H9 (cell line): ENCODE data around the gene FMO3. TPM values are rescaled to one million over a fixed set of nuclear protein-coding genes. Genes with fewer than 3 reads are reported as not detected.

Experiments used
- DNase-seq: peaks from one replicate; pipeline ENCODE4 v3.0.0-alpha.2; 2017
- H2AFZ ChIP-seq: one replicate; pipeline ENCODE4 v1.6.1; 2013; ENCODE audit warnings: mild to moderate bottlenecking, low read length, control low read depth, moderate library complexity
- H2AK5ac ChIP-seq: 2 replicates; pipeline ENCODE4 v1.6.1; 2013; ENCODE audit warnings: low read length, control low read depth, mixed read lengths; ENCODE audit not compliant: insufficient read length
- H2BK120ac ChIP-seq: one replicate; pipeline ENCODE4 v1.6.1; 2013; ENCODE audit warnings: low read depth, mild to moderate bottlenecking, low read length, control low read depth, inconsistent platforms; ENCODE audit not compliant: poor library complexity, severe bottlenecking
- H2BK12ac ChIP-seq: 2 replicates; pipeline ENCODE4 v1.6.1; 2013; ENCODE audit warnings: low read length, control low read depth, mixed read lengths, low read depth; ENCODE audit not compliant: insufficient read length
- H2BK15ac ChIP-seq: 2 replicates; pipeline ENCODE4 v1.6.1; 2013; ENCODE audit warnings: low read depth, low read length, control low read depth
- H2BK20ac ChIP-seq: one replicate; pipeline ENCODE4 v1.6.1; 2013; ENCODE audit warnings: low read depth, mild to moderate bottlenecking, low read length, control low read depth, inconsistent platforms; ENCODE audit not compliant: poor library complexity, severe bottlenecking
- H2BK5ac ChIP-seq: 2 replicates; pipeline ENCODE4 v1.6.1; 2013; ENCODE audit warnings: low read length, control low read depth, mixed read lengths; ENCODE audit not compliant: insufficient read length
- H3K14ac ChIP-seq: 2 replicates; pipeline ENCODE4 v1.6.1; 2013; ENCODE audit warnings: low read length, control low read depth; ENCODE audit not compliant: insufficient read depth
- H3K18ac ChIP-seq: 2 replicates; pipeline ENCODE4 v1.6.1; 2013; ENCODE audit warnings: low read depth, mild to moderate bottlenecking, mixed read lengths, low read length, control low read depth; ENCODE audit not compliant: insufficient read length
- H3K23ac ChIP-seq: 2 replicates; pipeline ENCODE4 v1.6.1; 2013; ENCODE audit warnings: low read length, control low read depth, mixed read lengths, low read depth; ENCODE audit not compliant: insufficient read length
- H3K23me2 ChIP-seq: 2 replicates; pipeline ENCODE4 v1.6.1; 2013; ENCODE audit warnings: low read depth, mild to moderate bottlenecking, mixed read lengths, low read length, control low read depth; ENCODE audit not compliant: insufficient read length, poor library complexity, severe bottlenecking
- H3K27ac ChIP-seq: 2 replicates; pipeline ENCODE4 v1.5.1; 2013; ENCODE audit warnings: low read length, control low read depth, mixed read lengths, low read depth; ENCODE audit not compliant: insufficient read length
- H3K27me3 ChIP-seq: 2 replicates; pipeline ENCODE4 v1.6.1; 2013; ENCODE audit warnings: low read length, control low read depth, inconsistent platforms; ENCODE audit not compliant: insufficient read depth
- H3K4ac ChIP-seq: 2 replicates; pipeline ENCODE4 v1.6.1; 2013; ENCODE audit warnings: low read depth, mild to moderate bottlenecking, control low read depth, inconsistent platforms, low read length, moderate library complexity
- H3K4me1 ChIP-seq: 2 replicates; pipeline ENCODE4 v1.6.1; 2013; ENCODE audit warnings: low read length, control low read depth, inconsistent platforms; ENCODE audit not compliant: insufficient read depth
- H3K4me2 ChIP-seq: 2 replicates; pipeline ENCODE4 v1.6.1; 2013; ENCODE audit warnings: low read length, control low read depth, mixed read lengths; ENCODE audit not compliant: insufficient read length, insufficient read depth
- H3K56ac ChIP-seq: 2 replicates; pipeline ENCODE4 v1.6.1; 2013; ENCODE audit warnings: low read depth, mild to moderate bottlenecking, mixed read lengths, low read length, control low read depth; ENCODE audit not compliant: insufficient read length
- H3K79me1 ChIP-seq: 2 replicates; pipeline ENCODE4 v1.6.1; 2013; ENCODE audit warnings: low read depth, mild to moderate bottlenecking, moderate library complexity, low read length, control low read depth, inconsistent platforms; ENCODE audit not compliant: insufficient read depth, poor library complexity, severe bottlenecking
- H3K79me2 ChIP-seq: 2 replicates; pipeline ENCODE4 v1.6.1; 2013; ENCODE audit warnings: low read length, control low read depth, inconsistent platforms; ENCODE audit not compliant: insufficient read depth
- H3K9ac ChIP-seq: 2 replicates; pipeline ENCODE4 v1.6.1; 2013; ENCODE audit warnings: low read length, control low read depth, mixed read lengths; ENCODE audit not compliant: insufficient read length; ENCODE audit errors: extremely low read depth
- H3K9me3 ChIP-seq: one replicate; pipeline ENCODE4 v1.6.1; 2013; ENCODE audit warnings: low read depth, low read length, inconsistent platforms; ENCODE audit not compliant: control insufficient read depth
- H3T11ph ChIP-seq: one replicate; pipeline ENCODE4 v1.6.1; 2013; ENCODE audit warnings: mild to moderate bottlenecking, low read length, control low read depth, inconsistent platforms
- H4K20me1 ChIP-seq: one replicate; pipeline ENCODE4 v1.6.1; 2013; ENCODE audit not compliant: control insufficient read depth, insufficient read length, insufficient read depth
- H4K5ac ChIP-seq: 2 replicates; pipeline ENCODE4 v1.6.1; 2013; ENCODE audit warnings: low read depth, mild to moderate bottlenecking, mixed read lengths, low read length, control low read depth; ENCODE audit not compliant: insufficient read length
- H4K8ac ChIP-seq: replicated peaks from 2 replicates; pipeline ENCODE4 v1.6.1; 2013; ENCODE audit warnings: low read length, control low read depth, mixed read lengths, low read depth; ENCODE audit not compliant: insufficient read length
- H4K91ac ChIP-seq: 2 replicates; pipeline ENCODE4 v1.6.1; 2013; ENCODE audit warnings: low read depth, mild to moderate bottlenecking, moderate library complexity, mixed read lengths, low read length, control low read depth; ENCODE audit not compliant: insufficient read length
- H3K27ac Mint-ChIP-seq, 3 experiments: 2 replicates in 2 of 3; 3 replicates in 1 of 3; pipeline ENCODE4 v1.8.0; 2020 to 2021; ENCODE audit warnings: mixed read lengths in 3 of 3, mild to moderate bottlenecking in 1 of 3, moderate library complexity in 1 of 3
- H3K27me3 Mint-ChIP-seq: 2 replicates; pipeline ENCODE4 v1.8.0; 2021; ENCODE audit warnings: low read depth, mild to moderate bottlenecking, moderate library complexity, mixed read lengths
- H3K36me3 Mint-ChIP-seq, 3 experiments: 2 replicates in 2 of 3; 3 replicates in 1 of 3; pipeline ENCODE4 v1.8.0; 2020 to 2021; ENCODE audit warnings: low read depth in 3 of 3, mixed read lengths in 3 of 3; ENCODE audit not compliant: insufficient read depth in 1 of 3
- H3K4me1 Mint-ChIP-seq, 2 experiments: 2 replicates each; pipeline ENCODE4 v1.8.0; 2020; ENCODE audit warnings: mixed read lengths in 2 of 2
- H3K4me3 Mint-ChIP-seq, 2 experiments: 2 replicates in 1 of 2; 3 replicates in 1 of 2; pipeline ENCODE4 v1.8.0; 2020 to 2021; ENCODE audit warnings: mild to moderate bottlenecking in 2 of 2, mixed read lengths in 2 of 2, moderate library complexity in 1 of 2
- H3K9me3 Mint-ChIP-seq, 2 experiments: 2 replicates in 1 of 2; 3 replicates in 1 of 2; pipeline ENCODE4 v1.8.0; 2020; ENCODE audit warnings: mild to moderate bottlenecking in 2 of 2, mixed read lengths in 2 of 2, moderate library complexity in 1 of 2
- WGBS: extraction: QIAGEN DNeasy Blood & Tissue Kit; methylation state at CpG from one replicate; pipeline ENCODE4 v1.1.7; 2013; ENCODE audit warnings: missing lambda C conversion rate, low lambda C conversion rate, mixed read lengths; ENCODE audit not compliant: insufficient read length; ENCODE audit errors: extremely low coverage; 5-methylcytosine and 5-hydroxymethylcytosine counted together
- total RNA-seq: library from RNA; stranded (reverse); gene quantifications from 2 replicates; pipeline ENCODE4 v1.2.1, GENCODE V29; 2021
- TF ChIP-seq, protein P1 (sequence below): fragments of 200-600 bp; sonication (generic); conservative IDR thresholded peaks from 3 replicates; pipeline ENCODE4 v1.8.0; 2021; ENCODE audit warnings: antibody characterized with exemption, mild to moderate bottlenecking

The FMO3 gene
- total RNA-seq, 1 experiment from 2014 or later: not detected

DNA sequence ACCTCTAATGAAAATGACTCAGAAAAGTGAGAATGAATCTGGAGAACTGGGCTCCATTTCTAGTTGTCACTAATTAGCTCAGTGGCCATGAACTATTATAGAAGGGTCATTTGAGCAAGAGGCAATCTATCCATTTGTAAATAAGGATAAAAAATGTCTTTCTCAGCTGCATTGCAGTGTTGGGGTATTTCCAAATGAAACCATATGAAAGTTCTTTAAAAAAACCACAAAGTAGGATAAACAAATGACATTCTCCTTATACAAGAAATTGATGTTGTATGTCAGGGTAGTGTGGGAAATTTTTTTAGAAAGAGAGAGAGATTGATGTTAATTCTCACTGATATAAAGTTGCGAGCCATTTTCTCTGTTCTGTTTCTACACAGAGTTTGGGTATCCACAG is 26.0 kb downstream of the FMO3 start:
- Histone ChIP-seq H2BK15ac (no peak overlapping the region), H3K18ac (no peak overlapping the region), H2AK5ac (no peak overlapping the region), H3K23me2 (no peaks in the 10 kb centered on the region), H4K20me1 (no peaks in the 10 kb centered on the region), H3K56ac (no peak overlapping the region), H3K14ac (no peak overlapping the region), H4K5ac (no peak overlapping the region), H2BK5ac (no peak overlapping the region), H4K8ac (no peak overlapping the region), H3K4me2 (no peak overlapping the region), H4K91ac (no peak overlapping the region), H2BK120ac (no peak overlapping the region), H3K9me3 (no peaks in the 10 kb centered on the region), H3K79me2 (no peaks in the 10 kb centered on the region), H3K4ac (no peak overlapping the region), H3K9ac (no peak overlapping the region), H2BK12ac (no peak overlapping the region), H3K27me3 (no peaks in the 10 kb centered on the region), H2BK20ac (no peak overlapping the region), H3T11ph (no peak overlapping the region), H3K23ac (no peak overlapping the region), H2AFZ (no peak overlapping the region), H3K79me1 (no peaks in the 10 kb centered on the region), H3K4me1 (no peaks in the 10 kb centered on the region; the same call in 1 of the 2 replicates), H3K27ac (no peak overlapping the region)
- Mint-ChIP-seq H3K9me3 (no peaks in the 10 kb centered on the region), H3K4me3 (no peak overlapping the region), H3K27me3 (no peaks in the 10 kb centered on the region), H3K4me1 (peaks cover 13 to 14% of the 10 kb centered on the region in 2 experiments), H3K27ac (no peak overlapping the region), H3K36me3 (no peaks in the 10 kb centered on the region; a peak in 1 of 7 replicates)
- DNase-seq: no peak
- TF ChIP-seq, protein P1, sequence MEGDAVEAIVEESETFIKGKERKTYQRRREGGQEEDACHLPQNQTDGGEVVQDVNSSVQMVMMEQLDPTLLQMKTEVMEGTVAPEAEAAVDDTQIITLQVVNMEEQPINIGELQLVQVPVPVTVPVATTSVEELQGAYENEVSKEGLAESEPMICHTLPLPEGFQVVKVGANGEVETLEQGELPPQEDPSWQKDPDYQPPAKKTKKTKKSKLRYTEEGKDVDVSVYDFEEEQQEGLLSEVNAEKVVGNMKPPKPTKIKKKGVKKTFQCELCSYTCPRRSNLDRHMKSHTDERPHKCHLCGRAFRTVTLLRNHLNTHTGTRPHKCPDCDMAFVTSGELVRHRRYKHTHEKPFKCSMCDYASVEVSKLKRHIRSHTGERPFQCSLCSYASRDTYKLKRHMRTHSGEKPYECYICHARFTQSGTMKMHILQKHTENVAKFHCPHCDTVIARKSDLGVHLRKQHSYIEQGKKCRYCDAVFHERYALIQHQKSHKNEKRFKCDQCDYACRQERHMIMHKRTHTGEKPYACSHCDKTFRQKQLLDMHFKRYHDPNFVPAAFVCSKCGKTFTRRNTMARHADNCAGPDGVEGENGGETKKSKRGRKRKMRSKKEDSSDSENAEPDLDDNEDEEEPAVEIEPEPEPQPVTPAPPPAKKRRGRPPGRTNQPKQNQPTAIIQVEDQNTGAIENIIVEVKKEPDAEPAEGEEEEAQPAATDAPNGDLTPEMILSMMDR: no peak
- no CpG with 5 or more reads among the region's 1 CpG for WGBS
